Endothelial cell of hepatic sinusoid (primary cell): ENCODE data around the gene C1QTNF7.

ENCODE experiments used
- in situ Hi-C: cut with HindIII; loops from 2 replicates; pipeline ENCODE4 v1.10.0; 2017; ENCODE audit warnings: low sequenced_read_pairs

Gene C1QTNF7

GRCh38 chr4:15495621-15496020 lies 67.8 kb downstream of the C1QTNF7 start:
- in situ Hi-C loops: loop anchor here (25.0 kb wide), 1 partner anchor 267 kb away; no protein-coding TSS in a partner anchor
